HEK293 (cell line): ENCODE measurements around the gene KLK13.

Experiments
- CTCF ChIA-PET: fragments of 350-600 bp; formaldehyde crosslinking; extraction: SDS; loops from one replicate; lab custom pipeline; 2021; ENCODE audit warnings: antibody characterized with exemption; lab: Yijun Ruan, JAX
- POLR2A ChIA-PET: fragments of 300-600 bp; formaldehyde crosslinking; extraction: SDS; loops from one replicate; lab custom pipeline; 2020; ENCODE audit warnings: antibody characterized with exemption, inconsistent platforms; lab: Yijun Ruan, JAX
- H3K27ac ChIP-seq: fragments of 200-500 bp; sonication (Bioruptor generic); 2 replicates; pipeline ENCODE4 v1.5.1; 2014; ENCODE audit warnings: low read depth, low read length, control low read depth, inconsistent platforms; ENCODE audit errors: extremely low read depth
- H3K36me3 ChIP-seq, 2 experiments: fragments of 200-500 bp in 1 of 2; sonication (Bioruptor generic) in 1 of 2; 1 replicate in 1 of 2; 2 replicates in 1 of 2; pipeline ENCODE4 v1.5.1; 2014 to 2017; ENCODE audit warnings: inconsistent platforms in 2 of 2, low read length in 2 of 2; ENCODE audit not compliant: control insufficient read depth in 2 of 2, insufficient read depth in 1 of 2
- H3K4me1 ChIP-seq: fragments of 200-500 bp; sonication (Bioruptor generic); 2 replicates; pipeline ENCODE4 v1.5.1; 2014; ENCODE audit warnings: mild to moderate bottlenecking, low read length, inconsistent platforms; ENCODE audit not compliant: control insufficient read depth, insufficient read depth
- H3K4me3 ChIP-seq: 2 replicates; pipeline ENCODE4 v1.5.1; 2011; ENCODE audit warnings: low read depth, mild to moderate bottlenecking, control low read depth, low read length, moderate library complexity
- H3K9me3 ChIP-seq: fragments of 200-500 bp; sonication (Bioruptor generic); 2 replicates; pipeline ENCODE4 v1.5.1; 2014; ENCODE audit warnings: low read depth, low read length, inconsistent platforms; ENCODE audit not compliant: control insufficient read depth, insufficient read depth
- ATF2 ChIP-seq: fragments of 450-650 bp; formaldehyde crosslinking; IDR thresholded peaks from 2 replicates; pipeline ENCODE4 v1.5.1; 2016; ENCODE audit warnings: missing biosample characterization, missing genetic modification characterization, low read depth
- HOXC10 ChIP-seq: sonication (generic); formaldehyde crosslinking; IDR thresholded peaks from 2 replicates; pipeline ENCODE4 v1.8.1; 2023; ENCODE audit warnings: mild to moderate bottlenecking, missing genetic modification reagents
- KLF8 ChIP-seq: fragments of 450-650 bp; formaldehyde crosslinking; IDR thresholded peaks from 2 replicates; pipeline ENCODE4 v1.5.1; 2016; ENCODE audit warnings: missing biosample characterization, missing genetic modification characterization
- KLF9 ChIP-seq: fragments of 450-650 bp; formaldehyde crosslinking; IDR thresholded peaks from 2 replicates; pipeline ENCODE4 v1.5.1; 2016; ENCODE audit warnings: missing biosample characterization, missing genetic modification characterization, low read depth
- ZBTB21 ChIP-seq: fragments of 450-650 bp; formaldehyde crosslinking; IDR thresholded peaks from 2 replicates; pipeline ENCODE4 v1.5.1; 2017; ENCODE audit warnings: missing biosample characterization, missing genetic modification characterization
- ZBTB44 ChIP-seq: fragments of 450-650 bp; IDR thresholded peaks from 2 replicates; pipeline ENCODE4 v1.5.1; 2018; ENCODE audit warnings: missing biosample characterization, mild to moderate bottlenecking, missing genetic modification characterization
- ZFP69B ChIP-seq: fragments of 450-650 bp; formaldehyde crosslinking; IDR thresholded peaks from 2 replicates; pipeline ENCODE4 v1.5.1; 2016; ENCODE audit warnings: missing biosample characterization, missing genetic modification characterization
- ZNF133 ChIP-seq: fragments of 450-650 bp; formaldehyde crosslinking; IDR thresholded peaks from 2 replicates; pipeline ENCODE4 v1.5.1; 2016; ENCODE audit warnings: missing biosample characterization, missing genetic modification characterization
- ZNF169 ChIP-seq: fragments of 450-650 bp; formaldehyde crosslinking; IDR thresholded peaks from 2 replicates; pipeline ENCODE4 v1.5.1; 2016; ENCODE audit warnings: missing biosample characterization, missing genetic modification characterization
- ZNF23 ChIP-seq: fragments of 450-650 bp; formaldehyde crosslinking; IDR thresholded peaks from 2 replicates; pipeline ENCODE4 v1.5.1; 2016; ENCODE audit warnings: missing biosample characterization, missing genetic modification characterization, borderline replicate concordance
- ZNF510 ChIP-seq: fragments of 450-650 bp; formaldehyde crosslinking; IDR thresholded peaks from 2 replicates; pipeline ENCODE4 v1.5.1; 2018; ENCODE audit warnings: mild to moderate bottlenecking, missing genetic modification characterization, missing biosample characterization; ENCODE audit not compliant: insufficient replicate concordance
- ZNF629 ChIP-seq: fragments of 450-650 bp; formaldehyde crosslinking; IDR thresholded peaks from 2 replicates; pipeline ENCODE4 v1.5.1; 2017; ENCODE audit warnings: missing biosample characterization, missing genetic modification characterization
- ZNF660 ChIP-seq: fragments of 450-650 bp; IDR thresholded peaks from 2 replicates; pipeline ENCODE4 v1.5.1; 2018; ENCODE audit warnings: missing biosample characterization, mild to moderate bottlenecking, missing genetic modification characterization
- ZSCAN5A ChIP-seq: fragments of 450-650 bp; formaldehyde crosslinking; IDR thresholded peaks from 2 replicates; pipeline ENCODE4 v1.5.1; 2016; ENCODE audit warnings: missing biosample characterization, missing genetic modification characterization
- TF ChIP-seq, protein P1 (sequence below): fragments of 450-650 bp; formaldehyde crosslinking; IDR thresholded peaks from 2 replicates; pipeline ENCODE4 v1.5.1; 2016; ENCODE audit warnings: missing biosample characterization, missing genetic modification characterization
- TF ChIP-seq, protein P2 (sequence below): fragments of 450-650 bp; formaldehyde crosslinking; conservative IDR thresholded peaks from 2 replicates; pipeline ENCODE4 v1.5.1; 2016; ENCODE audit warnings: low read depth, missing biosample characterization, missing genetic modification characterization
- TF ChIP-seq, protein P3 (sequence below): fragments of 450-650 bp; formaldehyde crosslinking; IDR thresholded peaks from 2 replicates; pipeline ENCODE4 v1.5.1; 2016; ENCODE audit warnings: missing biosample characterization, missing genetic modification characterization
- TF ChIP-seq, protein P4 (sequence below): fragments of 450-650 bp; formaldehyde crosslinking; IDR thresholded peaks from 2 replicates; pipeline ENCODE4 v1.5.1; 2016; ENCODE audit warnings: missing biosample characterization, missing genetic modification characterization
- TF ChIP-seq, protein P5 (sequence below): fragments of 450-650 bp; formaldehyde crosslinking; optimal IDR thresholded peaks from 2 replicates; pipeline ENCODE3; 2016; ENCODE audit warnings: missing biosample characterization, mild to moderate bottlenecking, missing genetic modification characterization

The KLK13 gene

GRCh38 chr19:51110666-51110971 lies 45.7 kb upstream of the KLK13 start:
- no peak overlapping the region for H3K27ac ChIP-seq
- no peak overlapping the region for H3K4me3 ChIP-seq
- POLR2A ChIA-PET, result no interaction called here
- H3K36me3 ChIP-seq, result peaks cover 0 to 3% of the 10 kb centered on the region in 2 experiments; a peak in 1 of 3 replicates
- CTCF ChIA-PET, result interaction anchor here (1.2 to 1.6 kb wide), 2 partner anchors 94 to 108 kb away, joined by 4 to 5 read pairs; no protein-coding TSS in a partner anchor
- H3K4me1 ChIP-seq, result no peaks in the 10 kb centered on the region
- no peaks in the 10 kb centered on the region for H3K9me3 ChIP-seq
- TF ChIP-seq HOXC10 (CRISPR knock-in tag) (no peak), ZNF133 (no peak), ZBTB21 (tag by site-specific recombination) (no peak), ZNF629 (tag by site-specific recombination) (no peak), ZSCAN5A (tag by site-specific recombination) (no peak), ZNF660 (tag by site-specific recombination) (no peak), ZBTB44 (tag by site-specific recombination) (no peak), KLF8 (tag by site-specific recombination) (no peak), ZNF510 (no peak), ZNF23 (tag by site-specific recombination) (no peak)
- TF ChIP-seq, protein P1, sequence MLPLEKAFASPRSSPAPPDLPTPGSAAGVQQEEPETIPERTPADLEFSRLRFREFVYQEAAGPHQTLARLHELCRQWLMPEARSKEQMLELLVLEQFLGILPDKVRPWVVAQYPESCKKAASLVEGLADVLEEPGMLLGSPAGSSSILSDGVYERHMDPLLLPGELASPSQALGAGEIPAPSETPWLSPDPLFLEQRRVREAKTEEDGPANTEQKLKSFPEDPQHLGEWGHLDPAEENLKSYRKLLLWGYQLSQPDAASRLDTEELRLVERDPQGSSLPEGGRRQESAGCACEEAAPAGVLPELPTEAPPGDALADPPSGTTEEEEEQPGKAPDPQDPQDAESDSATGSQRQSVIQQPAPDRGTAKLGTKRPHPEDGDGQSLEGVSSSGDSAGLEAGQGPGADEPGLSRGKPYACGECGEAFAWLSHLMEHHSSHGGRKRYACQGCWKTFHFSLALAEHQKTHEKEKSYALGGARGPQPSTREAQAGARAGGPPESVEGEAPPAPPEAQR (tag by site-specific recombination), result no peak

- no peaks in the 10 kb centered on the region for H3K9me3 ChIP-seq
- ChIA-PET CTCF (interaction anchor here (0.6 to 1.8 kb wide), 3 partner anchors 13 to 554 kb away, joined by 3 to 12 read pairs (median 4); no protein-coding TSS in a partner anchor), POLR2A (interaction anchor here (0.6 to 0.8 kb wide), 3 partner anchors 22 to 304 kb away, joined by 3 read pairs; no protein-coding TSS in a partner anchor)
- no peaks in the 10 kb centered on the region for H3K4me1 ChIP-seq
- H3K27ac ChIP-seq, result no peak overlapping the region
- peak overlapping the region; percentile 59 for H3K4me3 ChIP-seq
- H3K36me3 ChIP-seq, result peaks cover 3 to 14% of the 10 kb centered on the region in 2 experiments; a peak in 2 of 3 replicates
- TF ChIP-seq, protein P2, sequence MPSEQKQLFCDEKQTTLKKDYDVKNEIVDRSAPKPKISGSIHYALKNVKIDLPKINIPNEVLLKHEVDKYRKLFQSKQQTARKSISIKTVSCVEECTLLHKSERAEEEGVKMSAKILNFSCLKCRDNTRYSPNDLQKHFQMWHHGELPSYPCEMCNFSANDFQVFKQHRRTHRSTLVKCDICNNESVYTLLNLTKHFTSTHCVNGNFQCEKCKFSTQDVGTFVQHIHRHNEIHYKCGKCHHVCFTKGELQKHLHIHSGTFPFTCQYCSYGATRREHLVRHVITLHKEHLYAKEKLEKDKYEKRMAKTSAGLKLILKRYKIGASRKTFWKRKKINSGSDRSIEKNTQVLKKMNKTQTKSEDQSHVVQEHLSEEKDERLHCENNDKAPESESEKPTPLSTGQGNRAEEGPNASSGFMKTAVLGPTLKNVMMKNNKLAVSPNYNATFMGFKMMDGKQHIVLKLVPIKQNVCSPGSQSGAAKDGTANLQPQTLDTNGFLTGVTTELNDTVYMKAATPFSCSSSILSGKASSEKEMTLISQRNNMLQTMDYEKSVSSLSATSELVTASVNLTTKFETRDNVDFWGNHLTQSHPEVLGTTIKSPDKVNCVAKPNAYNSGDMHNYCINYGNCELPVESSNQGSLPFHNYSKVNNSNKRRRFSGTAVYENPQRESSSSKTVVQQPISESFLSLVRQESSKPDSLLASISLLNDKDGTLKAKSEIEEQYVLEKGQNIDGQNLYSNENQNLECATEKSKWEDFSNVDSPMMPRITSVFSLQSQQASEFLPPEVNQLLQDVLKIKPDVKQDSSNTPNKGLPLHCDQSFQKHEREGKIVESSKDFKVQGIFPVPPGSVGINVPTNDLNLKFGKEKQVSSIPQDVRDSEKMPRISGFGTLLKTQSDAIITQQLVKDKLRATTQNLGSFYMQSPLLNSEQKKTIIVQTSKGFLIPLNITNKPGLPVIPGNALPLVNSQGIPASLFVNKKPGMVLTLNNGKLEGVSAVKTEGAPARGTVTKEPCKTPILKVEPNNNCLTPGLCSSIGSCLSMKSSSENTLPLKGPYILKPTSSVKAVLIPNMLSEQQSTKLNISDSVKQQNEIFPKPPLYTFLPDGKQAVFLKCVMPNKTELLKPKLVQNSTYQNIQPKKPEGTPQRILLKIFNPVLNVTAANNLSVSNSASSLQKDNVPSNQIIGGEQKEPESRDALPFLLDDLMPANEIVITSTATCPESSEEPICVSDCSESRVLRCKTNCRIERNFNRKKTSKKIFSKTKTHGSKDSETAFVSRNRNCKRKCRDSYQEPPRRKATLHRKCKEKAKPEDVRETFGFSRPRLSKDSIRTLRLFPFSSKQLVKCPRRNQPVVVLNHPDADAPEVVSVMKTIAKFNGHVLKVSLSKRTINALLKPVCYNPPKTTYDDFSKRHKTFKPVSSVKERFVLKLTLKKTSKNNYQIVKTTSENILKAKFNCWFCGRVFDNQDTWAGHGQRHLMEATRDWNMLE (tag by site-specific recombination), result no peak
- TF ChIP-seq, protein P3, sequence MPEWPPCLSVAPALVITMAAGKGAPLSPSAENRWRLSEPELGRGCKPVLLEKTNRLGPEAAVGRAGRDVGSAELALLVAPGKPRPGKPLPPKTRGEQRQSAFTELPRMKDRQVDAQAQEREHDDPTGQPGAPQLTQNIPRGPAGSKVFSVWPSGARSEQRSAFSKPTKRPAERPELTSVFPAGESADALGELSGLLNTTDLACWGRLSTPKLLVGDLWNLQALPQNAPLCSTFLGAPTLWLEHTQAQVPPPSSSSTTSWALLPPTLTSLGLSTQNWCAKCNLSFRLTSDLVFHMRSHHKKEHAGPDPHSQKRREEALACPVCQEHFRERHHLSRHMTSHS (tag by site-specific recombination), result no peak
- TF ChIP-seq KLF9 (tag by site-specific recombination) (no peak), ATF2 (tag by site-specific recombination) (no peak), ZFP69B (tag by site-specific recombination) (0 out of 2 replicates have a peak, but pooled peaks have one; percentile 0), ZNF169 (tag by site-specific recombination) (no peak), ZNF629 (tag by site-specific recombination) (no peak)
- TF ChIP-seq, protein P4, sequence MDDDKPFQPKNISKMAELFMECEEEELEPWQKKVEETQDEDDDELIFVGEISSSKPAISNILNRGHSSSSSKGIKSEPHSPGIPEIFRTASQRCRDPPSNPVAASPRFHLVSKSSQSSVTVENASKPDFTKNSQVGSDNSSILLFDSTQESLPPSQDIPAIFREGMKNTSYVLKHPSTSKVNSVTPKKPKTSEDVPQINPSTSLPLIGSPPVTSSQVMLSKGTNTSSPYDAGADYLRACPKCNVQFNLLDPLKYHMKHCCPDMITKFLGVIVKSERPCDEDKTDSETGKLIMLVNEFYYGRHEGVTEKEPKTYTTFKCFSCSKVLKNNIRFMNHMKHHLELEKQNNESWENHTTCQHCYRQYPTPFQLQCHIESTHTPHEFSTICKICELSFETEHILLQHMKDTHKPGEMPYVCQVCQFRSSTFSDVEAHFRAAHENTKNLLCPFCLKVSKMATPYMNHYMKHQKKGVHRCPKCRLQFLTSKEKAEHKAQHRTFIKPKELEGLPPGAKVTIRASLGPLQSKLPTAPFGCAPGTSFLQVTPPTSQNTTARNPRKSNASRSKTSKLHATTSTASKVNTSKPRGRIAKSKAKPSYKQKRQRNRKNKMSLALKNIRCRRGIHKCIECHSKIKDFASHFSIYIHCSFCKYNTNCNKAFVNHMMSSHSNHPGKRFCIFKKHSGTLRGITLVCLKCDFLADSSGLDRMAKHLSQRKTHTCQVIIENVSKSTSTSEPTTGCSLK (tag by site-specific recombination), result no peak
- TF ChIP-seq, protein P5, sequence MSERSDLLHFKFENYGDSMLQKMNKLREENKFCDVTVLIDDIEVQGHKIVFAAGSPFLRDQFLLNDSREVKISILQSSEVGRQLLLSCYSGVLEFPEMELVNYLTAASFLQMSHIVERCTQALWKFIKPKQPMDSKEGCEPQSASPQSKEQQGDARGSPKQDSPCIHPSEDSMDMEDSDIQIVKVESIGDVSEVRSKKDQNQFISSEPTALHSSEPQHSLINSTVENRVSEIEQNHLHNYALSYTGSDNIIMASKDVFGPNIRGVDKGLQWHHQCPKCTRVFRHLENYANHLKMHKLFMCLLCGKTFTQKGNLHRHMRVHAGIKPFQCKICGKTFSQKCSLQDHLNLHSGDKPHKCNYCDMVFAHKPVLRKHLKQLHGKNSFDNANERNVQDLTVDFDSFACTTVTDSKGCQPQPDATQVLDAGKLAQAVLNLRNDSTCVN (tag by site-specific recombination), result peak; percentile 60
Measured at GRCh38 chr19:51108805-51109146, 43.9 kb upstream of the KLK13 start.
